HG03378 (cell line): Measurements from ENCODE around the gene LINC01488.

Source experiments
- ATAC-seq: cut with Tn5 transposase; IDR thresholded peaks from one replicate; pipeline ENCODE4 v1.9.1; 2021; ENCODE audit warnings: mild to moderate bottlenecking, moderate library complexity; ENCODE audit not compliant: unreplicated experiment

Gene LINC01488

DNA sequence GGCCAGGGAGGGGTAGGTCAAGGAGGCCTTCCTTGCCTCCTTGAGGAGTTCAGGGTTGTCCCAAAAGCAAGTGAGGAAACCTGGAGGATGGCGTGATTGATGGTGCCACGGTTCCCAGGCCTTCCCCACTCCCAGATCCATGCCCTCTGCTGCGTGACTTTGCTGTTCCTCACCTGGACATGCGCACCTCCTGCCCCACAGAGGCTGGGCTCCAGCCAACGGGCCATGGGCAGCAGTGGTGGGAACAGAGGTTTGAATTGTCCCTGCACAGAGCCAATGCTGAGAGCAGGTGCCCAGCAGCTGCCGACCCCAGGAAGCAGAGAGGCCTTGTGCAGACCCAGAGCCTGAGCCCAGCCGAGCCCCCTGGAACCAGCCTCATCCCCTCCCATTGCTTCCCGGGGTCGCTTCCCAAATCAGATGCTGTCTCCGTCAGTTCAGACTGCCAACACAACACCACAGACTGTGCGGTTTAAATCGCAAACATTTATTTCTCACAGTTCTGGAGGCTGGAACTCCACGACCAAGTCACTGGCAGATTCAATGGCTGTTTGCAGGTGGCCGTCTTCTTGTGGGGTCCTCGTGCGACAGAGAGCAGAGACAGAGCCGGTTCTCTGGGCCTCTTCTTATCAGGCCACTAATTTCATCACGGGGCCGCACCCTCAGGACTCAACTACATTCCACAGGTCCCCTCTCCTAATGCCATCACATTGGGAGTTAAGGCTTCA lies 6.2 kb upstream of the LINC01488 start:
- ATAC-seq = no peak

GRCh38 chr11:69475866-69476471 lies 5.5 kb upstream of the LINC01488 start:
- ATAC-seq = no peak

DNA sequence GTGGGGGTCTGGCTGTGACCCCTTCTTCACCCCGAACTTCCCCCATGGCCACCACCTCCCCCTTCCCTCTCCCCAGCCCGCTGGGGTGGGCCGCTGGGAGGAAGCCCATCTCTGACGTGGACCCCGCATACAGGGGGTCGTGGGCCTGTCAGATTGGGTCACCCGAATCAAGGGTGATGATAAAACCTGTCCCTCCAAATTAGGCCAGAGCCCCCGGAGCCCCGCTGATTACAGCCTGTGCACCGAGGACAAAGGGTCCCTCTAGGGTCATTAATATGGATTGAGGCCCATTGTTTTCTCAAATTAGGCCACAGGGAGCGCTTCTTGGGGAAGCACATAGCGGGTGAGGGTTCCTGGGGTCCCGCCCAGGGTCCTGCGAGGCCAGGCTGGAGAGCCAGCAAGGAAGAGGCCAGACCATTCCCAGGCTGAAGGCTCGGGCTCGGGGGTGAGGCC lies 4.9 kb upstream of the LINC01488 start:
- no peak for ATAC-seq

- ATAC-seq = no peak
Observed at GRCh38 chr11:69477086-69477485, 4.4 kb upstream of the LINC01488 start.

DNA sequence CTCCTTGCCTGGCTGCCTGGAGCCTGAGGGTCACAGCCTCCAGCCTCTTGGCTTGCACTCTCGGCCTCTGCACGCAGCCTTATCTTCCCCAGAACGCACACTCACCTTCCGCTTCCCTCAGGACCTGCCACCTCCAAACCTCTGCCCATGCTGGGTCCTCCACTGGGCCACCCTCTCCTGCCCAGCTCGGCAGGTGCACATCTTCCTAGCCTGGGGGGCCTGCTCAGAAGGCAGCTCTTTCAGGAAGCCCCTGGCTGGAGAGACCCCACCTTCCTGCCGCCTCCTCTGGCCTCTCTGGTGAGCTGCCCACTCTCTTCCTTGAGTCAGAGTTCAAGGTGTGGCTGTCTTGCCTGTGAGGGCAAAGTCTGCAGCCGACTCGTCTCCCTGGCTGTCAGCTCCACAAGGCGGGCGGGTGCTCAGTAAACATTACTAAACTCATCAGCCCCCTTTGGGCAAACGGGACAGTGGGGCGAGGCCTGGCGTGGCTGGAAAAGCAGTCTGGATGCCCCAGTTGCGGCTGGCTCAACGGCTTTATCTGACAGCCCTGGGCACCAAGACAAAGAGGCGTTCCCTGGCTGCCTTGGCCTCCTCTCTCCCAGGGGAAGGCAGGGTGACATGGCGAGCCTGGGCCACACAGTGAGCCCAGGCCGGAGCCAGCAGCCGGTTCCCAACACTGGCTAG lies 1.7 kb upstream of the LINC01488 start:
- ATAC-seq = no peak

DNA sequence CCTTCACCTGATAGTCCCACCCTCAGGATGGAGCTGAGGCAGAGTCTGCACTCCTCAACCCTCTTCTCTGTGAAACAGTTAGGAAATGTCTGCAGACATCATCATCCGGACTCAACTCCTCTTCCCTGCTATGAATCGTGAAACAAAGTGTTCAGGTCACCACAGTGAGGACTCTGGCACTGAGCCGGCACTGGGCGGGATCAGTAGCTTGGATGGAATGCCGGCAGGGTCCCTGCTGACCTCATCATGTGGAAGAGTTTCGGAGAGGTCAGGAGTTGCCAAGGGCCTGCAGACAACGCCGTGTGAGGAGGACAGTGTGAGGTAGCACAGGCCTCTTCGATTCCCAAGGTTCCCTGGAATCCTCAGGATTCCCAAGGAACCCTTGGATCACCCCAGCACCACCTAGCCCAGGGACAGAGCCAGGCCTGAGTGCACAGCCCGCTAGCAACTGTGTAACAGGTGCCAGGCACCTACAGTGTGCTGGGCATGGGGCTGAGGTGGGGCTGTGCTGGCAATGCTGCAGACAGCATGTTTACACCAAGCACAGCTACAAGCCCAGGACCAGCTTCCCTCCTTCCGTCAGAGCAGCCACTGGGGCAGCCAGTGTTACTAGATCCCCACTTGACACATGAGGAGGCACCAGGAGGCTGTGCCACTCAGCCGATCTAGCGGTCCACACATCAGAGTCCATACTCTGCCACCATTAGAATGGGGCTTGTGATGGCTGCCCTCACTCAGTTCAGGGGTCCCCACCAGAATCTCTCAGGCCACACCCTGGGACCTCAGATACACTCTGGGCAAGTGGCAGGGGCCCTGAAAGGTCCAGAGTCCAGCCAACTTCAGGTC lies 693 bp upstream of the LINC01488 start:
- ATAC-seq = no peak

DNA sequence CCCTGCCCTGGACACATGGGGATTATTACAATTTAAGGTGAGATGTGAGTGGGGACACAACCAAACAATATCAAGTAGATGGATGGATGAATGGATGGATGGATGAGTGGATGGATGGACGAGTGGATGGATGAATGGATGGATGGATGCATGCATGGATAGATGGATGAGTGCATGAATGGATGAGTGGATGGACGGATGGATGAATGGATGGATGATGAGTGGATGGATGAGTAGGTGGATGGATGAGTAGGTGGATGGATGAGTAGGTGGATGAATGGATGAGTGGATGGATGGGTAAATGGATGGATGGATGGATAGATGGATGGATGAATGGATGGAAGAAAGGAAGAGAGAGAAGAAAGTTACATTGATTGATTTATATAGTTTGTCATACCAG lies 859 bp downstream of the LINC01488 start:
- ATAC-seq = no peak

DNA sequence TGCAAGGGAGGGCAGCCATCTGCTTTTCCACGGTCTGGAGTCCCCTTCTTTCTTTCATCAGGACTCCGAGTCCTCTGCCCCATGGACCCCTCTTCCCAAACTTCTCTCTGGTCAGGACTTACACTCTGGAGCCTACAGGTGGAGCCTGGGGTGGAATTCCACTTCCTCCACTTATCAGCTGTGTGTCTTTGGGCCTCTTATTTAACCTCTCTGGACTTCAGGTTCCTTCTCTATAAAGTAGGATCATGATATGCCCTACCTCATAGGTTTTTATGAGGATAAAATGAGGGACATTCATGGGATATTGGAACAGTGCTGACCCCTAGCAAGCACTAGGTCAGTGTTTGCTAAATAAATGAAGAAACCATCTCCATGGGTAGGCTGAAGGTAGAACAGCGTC lies 1.7 kb downstream of the LINC01488 start:
- ATAC-seq = no peak

DNA sequence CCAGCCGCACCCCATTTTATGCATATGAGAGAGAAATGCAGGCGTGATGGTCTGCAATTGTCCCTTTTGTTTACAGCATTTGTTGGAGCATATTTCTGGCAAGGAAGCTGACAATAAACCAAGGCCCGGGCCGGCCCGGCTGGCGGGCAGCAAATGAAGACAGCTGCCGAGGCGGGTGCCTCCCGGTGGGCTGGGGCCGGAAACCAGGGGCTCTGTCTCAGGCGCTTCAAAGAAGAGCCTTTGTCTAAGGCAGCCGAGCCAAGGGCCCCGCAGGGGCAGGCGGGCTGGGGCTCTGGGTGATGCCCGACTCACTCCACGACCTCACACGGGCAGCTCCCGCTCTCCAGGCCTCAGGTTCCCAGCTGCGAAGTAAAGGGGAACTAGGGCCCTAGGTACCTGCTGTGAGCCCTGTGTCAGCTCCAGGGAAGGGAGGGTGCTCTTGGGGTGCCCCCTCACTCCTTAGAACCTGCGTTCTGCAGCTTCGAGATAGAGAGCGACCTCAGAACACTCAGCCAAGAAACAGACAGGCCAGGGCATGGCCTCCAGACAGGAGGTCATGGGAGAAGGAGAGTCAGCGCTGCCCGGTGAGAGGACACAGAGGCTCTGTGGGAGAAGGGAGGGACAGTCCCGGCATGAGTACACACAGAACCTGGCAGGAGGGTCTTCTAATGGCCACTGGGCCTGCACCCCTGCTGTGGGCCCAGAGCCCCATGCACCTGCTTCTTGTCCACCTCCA lies 2.4 kb downstream of the LINC01488 start:
- ATAC-seq = no peak

GRCh38 chr11:69484427-69485259 lies 3.2 kb downstream of the LINC01488 start:
- ATAC-seq = no peak

GRCh38 chr11:69485337-69486041 lies 4.0 kb downstream of the LINC01488 start:
- ATAC-seq = no peak

- ATAC-seq = no peak
Observed at GRCh38 chr11:69486056-69486772, 4.8 kb downstream of the LINC01488 start.

DNA sequence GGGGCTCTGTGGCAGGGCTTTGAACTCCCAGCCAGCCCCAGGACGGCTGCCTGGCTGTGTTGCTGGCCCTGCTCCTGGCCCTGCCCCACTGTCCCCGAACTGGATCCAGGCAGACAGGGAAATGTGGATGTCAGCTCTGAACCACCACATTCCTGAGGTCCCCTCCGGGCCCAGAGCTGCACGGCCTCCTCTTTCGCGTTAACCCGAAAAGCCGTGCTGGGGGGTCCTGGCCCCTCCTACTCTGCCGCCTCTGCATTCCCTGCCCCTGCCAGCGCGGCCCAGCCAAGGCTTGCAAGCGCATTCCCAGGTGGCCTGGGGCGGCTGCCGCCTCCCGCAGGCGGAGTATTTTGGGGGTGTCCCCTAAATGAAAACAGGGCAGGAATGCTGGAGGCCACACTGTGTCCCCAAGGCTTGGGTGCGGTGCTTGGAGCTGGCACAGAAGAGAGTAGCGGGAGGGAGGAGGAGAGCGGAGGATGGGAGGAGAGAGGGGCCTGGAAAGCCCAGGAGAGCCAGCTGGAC lies 5.4 kb downstream of the LINC01488 start:
- no peak for ATAC-seq

- no peak for ATAC-seq
Observed at GRCh38 chr11:69487391-69487790, 5.9 kb downstream of the LINC01488 start.

- no peak for ATAC-seq
Observed at GRCh38 chr11:69487849-69488542, 6.5 kb downstream of the LINC01488 start.

GRCh38 chr11:69488543-69488940 lies 7.1 kb downstream of the LINC01488 start:
- no peak for ATAC-seq

DNA sequence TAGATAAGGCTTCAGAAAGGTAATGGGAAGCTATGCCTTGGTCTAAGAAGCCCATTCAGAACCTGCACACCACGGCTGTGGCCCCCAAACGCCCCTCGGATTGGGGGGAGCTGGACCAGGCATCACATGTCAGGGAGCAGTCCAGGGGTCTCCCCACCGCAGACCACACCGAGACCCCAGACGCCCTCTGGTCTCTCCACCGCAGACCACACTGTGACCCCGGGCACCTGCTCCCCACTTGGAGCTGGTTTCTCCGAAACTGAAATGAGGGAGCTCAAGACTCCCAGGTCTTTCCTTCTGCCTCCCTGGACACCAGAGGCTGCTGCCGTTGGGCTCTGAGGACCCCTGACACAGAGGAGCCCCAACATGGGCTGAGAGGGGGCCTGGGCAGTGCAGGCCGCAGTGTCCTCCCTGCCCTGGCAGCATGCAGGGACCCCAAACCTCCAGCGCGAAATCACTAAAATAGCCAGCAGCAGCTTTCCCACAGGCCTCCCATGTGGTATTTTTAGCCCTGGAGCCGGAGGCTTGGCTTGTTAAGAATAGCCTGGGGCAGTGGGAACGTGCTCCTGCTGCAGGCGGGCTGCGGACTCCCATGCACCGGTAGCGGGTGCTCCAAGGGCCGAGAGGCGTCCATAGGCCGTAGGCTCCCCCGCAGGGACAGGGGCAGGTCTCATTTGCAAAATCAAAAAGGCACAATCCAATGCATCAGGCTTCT lies 7.7 kb downstream of the LINC01488 start:
- ATAC-seq = no peak
